HepG2 (cell line): Measurements from ENCODE around the gene NCKAP1. TPM values are rescaled to one million over a fixed set of nuclear protein-coding genes. Genes with fewer than 3 reads are reported as not detected.

Source experiments
- AHR ChIP-seq: IDR thresholded peaks from 2 replicates; pipeline ENCODE4 v1.6.1; 2018; ENCODE audit warnings: missing genetic modification reagents, missing compliant biosample characterization
- DNMT1 ChIP-seq: sonication (generic); formaldehyde crosslinking; IDR thresholded peaks from 2 replicates; pipeline ENCODE4 v1.5.1; 2020; ENCODE audit warnings: mild to moderate bottlenecking, missing genetic modification reagents
- GABPB1 ChIP-seq: IDR thresholded peaks from 2 replicates; pipeline ENCODE4 v1.6.1; 2016; ENCODE audit warnings: mild to moderate bottlenecking, missing genetic modification reagents, moderate library complexity, missing compliant biosample characterization
- HHEX ChIP-seq: IDR thresholded peaks from 2 replicates; pipeline ENCODE4 v1.6.1; 2016; ENCODE audit warnings: control low read depth
- JUNB ChIP-seq: sonication (generic); formaldehyde crosslinking; IDR thresholded peaks from 2 replicates; pipeline ENCODE4 v1.8.0; 2022; ENCODE audit warnings: missing genetic modification reagents, mild to moderate bottlenecking, borderline replicate concordance
- KDM5B ChIP-seq: sonication (generic); formaldehyde crosslinking; IDR thresholded peaks from 2 replicates; pipeline ENCODE4 v1.4.0; 2020; ENCODE audit warnings: missing genetic modification reagents, mild to moderate bottlenecking, borderline replicate concordance
- PHF5A ChIP-seq: IDR thresholded peaks from one replicate; pipeline ENCODE4 v1.6.1; 2018; ENCODE audit warnings: low read depth, missing genetic modification reagents; ENCODE audit not compliant: unreplicated experiment
- SKI ChIP-seq: fragments of 450-650 bp; IDR thresholded peaks from one replicate; pipeline ENCODE4 v1.6.1; 2018; ENCODE audit warnings: mild to moderate bottlenecking; ENCODE audit not compliant: partially characterized antibody
- ZNF331 ChIP-seq: sonication (generic); formaldehyde crosslinking; IDR thresholded peaks from 2 replicates; pipeline ENCODE4 v1.4.0; 2020; ENCODE audit warnings: missing genetic modification reagents
- ZNF414 ChIP-seq: sonication (generic); formaldehyde crosslinking; IDR thresholded peaks from 2 replicates; pipeline ENCODE4 v1.5.0; 2020; ENCODE audit warnings: missing genetic modification reagents
- ZNF451 ChIP-seq: sonication (generic); formaldehyde crosslinking; IDR thresholded peaks from 2 replicates; pipeline ENCODE4 v1.5.0; 2020; ENCODE audit warnings: mild to moderate bottlenecking, missing genetic modification reagents
- ZNF564 ChIP-seq: sonication (generic); formaldehyde crosslinking; IDR thresholded peaks from 2 replicates; pipeline ENCODE4 v1.8.1; 2023; ENCODE audit warnings: mild to moderate bottlenecking, missing genetic modification reagents
- ZNF687 ChIP-seq: sonication (generic); formaldehyde crosslinking; IDR thresholded peaks from 2 replicates; pipeline ENCODE4 v1.5.1; 2020; ENCODE audit warnings: mild to moderate bottlenecking, missing genetic modification reagents, moderate library complexity
- ZNF691 ChIP-seq: sonication (generic); formaldehyde crosslinking; IDR thresholded peaks from 2 replicates; pipeline ENCODE4 v1.4.0; 2020; ENCODE audit warnings: missing genetic modification reagents, low read depth, mild to moderate bottlenecking, borderline replicate concordance
- ZNF7 ChIP-seq: IDR thresholded peaks from 2 replicates; pipeline ENCODE4 v1.6.1; 2016; ENCODE audit warnings: missing biosample characterization, missing genetic modification reagents
- ZNF777 ChIP-seq: sonication (generic); formaldehyde crosslinking; IDR thresholded peaks from 2 replicates; pipeline ENCODE4 v1.4.0; 2020; ENCODE audit warnings: missing genetic modification reagents
- ZSCAN21 ChIP-seq: sonication (generic); formaldehyde crosslinking; IDR thresholded peaks from 2 replicates; pipeline ENCODE4 v1.8.0; 2022; ENCODE audit warnings: mild to moderate bottlenecking, missing genetic modification reagents, moderate library complexity, borderline replicate concordance
- polyA plus RNA-seq, 8 experiments: library from polyadenylated mRNA; depleted of rRNA in 3 of 8; stranded (reverse) in 7 of 8; unstranded in 1 of 8; fragments of >200 nt; fragmentation: Illumina TruSeq in 4 of 8; extraction: Trizol in 4 of 8; gene quantifications; 2 replicates each; pipeline versions ENCODE4 v1.2.1 to v1.2.3, GENCODE V29; 2011 to 2016; ENCODE audit warnings: low read depth in 4 of 8, missing spikeins in 1 of 8, mixed read lengths in 1 of 8; ENCODE audit not compliant: insufficient read depth in 1 of 8
- total RNA-seq, 5 experiments: library from RNA; depleted of rRNA; stranded (reverse); fragments of >200 nt; fragmentation: Illumina TruSeq; extraction: Trizol; gene quantifications; 2 replicates each; pipeline ENCODE4 v1.2.3, GENCODE V29; 2016; ENCODE audit warnings: low read depth in 1 of 5
- TF ChIP-seq, protein P1 (sequence below): sonication (generic); formaldehyde crosslinking; IDR thresholded peaks from 2 replicates; pipeline ENCODE4 v1.5.1; 2020; ENCODE audit warnings: missing genetic modification reagents, mild to moderate bottlenecking, borderline replicate concordance
- TF ChIP-seq, protein P2 (sequence below): IDR thresholded peaks from 2 replicates; pipeline ENCODE4 v1.6.1; 2016; ENCODE audit warnings: missing genetic modification reagents, missing compliant biosample characterization

NCKAP1 gene
- total and polyA plus RNA-seq, 2 of the 13 experiments (the other 11 are each of a cell fraction or from before 2014, with no cell fraction given), result 72.1 to 96.3 TPM

- TF ChIP-seq, protein P1, sequence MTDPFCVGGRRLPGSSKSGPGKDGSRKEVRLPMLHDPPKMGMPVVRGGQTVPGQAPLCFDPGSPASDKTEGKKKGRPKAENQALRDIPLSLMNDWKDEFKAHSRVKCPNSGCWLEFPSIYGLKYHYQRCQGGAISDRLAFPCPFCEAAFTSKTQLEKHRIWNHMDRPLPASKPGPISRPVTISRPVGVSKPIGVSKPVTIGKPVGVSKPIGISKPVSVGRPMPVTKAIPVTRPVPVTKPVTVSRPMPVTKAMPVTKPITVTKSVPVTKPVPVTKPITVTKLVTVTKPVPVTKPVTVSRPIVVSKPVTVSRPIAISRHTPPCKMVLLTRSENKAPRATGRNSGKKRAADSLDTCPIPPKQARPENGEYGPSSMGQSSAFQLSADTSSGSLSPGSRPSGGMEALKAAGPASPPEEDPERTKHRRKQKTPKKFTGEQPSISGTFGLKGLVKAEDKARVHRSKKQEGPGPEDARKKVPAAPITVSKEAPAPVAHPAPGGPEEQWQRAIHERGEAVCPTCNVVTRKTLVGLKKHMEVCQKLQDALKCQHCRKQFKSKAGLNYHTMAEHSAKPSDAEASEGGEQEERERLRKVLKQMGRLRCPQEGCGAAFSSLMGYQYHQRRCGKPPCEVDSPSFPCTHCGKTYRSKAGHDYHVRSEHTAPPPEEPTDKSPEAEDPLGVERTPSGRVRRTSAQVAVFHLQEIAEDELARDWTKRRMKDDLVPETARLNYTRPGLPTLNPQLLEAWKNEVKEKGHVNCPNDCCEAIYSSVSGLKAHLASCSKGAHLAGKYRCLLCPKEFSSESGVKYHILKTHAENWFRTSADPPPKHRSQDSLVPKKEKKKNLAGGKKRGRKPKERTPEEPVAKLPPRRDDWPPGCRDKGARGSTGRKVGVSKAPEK, result no peak
- TF ChIP-seq AHR (CRISPR knock-in tag) (no peak), ZNF687 (CRISPR knock-in tag) (peak; percentile 61), DNMT1 (0 out of 2 replicates have a peak, but pooled peaks have one; percentile 21), ZNF564 (CRISPR knock-in tag) (0 out of 2 replicates have a peak, but pooled peaks have one; percentile 2), HHEX (CRISPR knock-in tag) (no peak), ZNF451 (no peak), ZNF777 (CRISPR knock-in tag) (0 out of 2 replicates have a peak, but pooled peaks have one; percentile 32), PHF5A (CRISPR knock-in tag) (no peak), ZNF7 (no peak), ZNF331 (CRISPR knock-in tag) (peak; percentile 35; the same call in 1 of the 2 replicates), ZSCAN21 (CRISPR knock-in tag) (0 out of 2 replicates have a peak, but pooled peaks have one; percentile 20), JUNB (CRISPR knock-in tag) (no peak), GABPB1 (CRISPR knock-in tag) (peak; percentile 17; the same call in 1 of the 2 replicates), SKI (no peak), KDM5B (CRISPR knock-in tag) (peak; percentile 51; the same call in 1 of the 2 replicates), ZNF414 (CRISPR knock-in tag) (no peak), ZNF691 (CRISPR knock-in tag) (0 out of 2 replicates have a peak, but pooled peaks have one; percentile 39)
- TF ChIP-seq, protein P2, sequence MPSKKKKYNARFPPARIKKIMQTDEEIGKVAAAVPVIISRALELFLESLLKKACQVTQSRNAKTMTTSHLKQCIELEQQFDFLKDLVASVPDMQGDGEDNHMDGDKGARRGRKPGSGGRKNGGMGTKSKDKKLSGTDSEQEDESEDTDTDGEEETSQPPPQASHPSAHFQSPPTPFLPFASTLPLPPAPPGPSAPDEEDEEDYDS (CRISPR knock-in tag), result no peak
Measured at GRCh38 chr2:182866461-182867406, 171.5 kb downstream of the NCKAP1 start, which contains the start of gene FRZB (continued).
